ENCODE data around the gene YEATS2.

Gene YEATS2

DNA sequence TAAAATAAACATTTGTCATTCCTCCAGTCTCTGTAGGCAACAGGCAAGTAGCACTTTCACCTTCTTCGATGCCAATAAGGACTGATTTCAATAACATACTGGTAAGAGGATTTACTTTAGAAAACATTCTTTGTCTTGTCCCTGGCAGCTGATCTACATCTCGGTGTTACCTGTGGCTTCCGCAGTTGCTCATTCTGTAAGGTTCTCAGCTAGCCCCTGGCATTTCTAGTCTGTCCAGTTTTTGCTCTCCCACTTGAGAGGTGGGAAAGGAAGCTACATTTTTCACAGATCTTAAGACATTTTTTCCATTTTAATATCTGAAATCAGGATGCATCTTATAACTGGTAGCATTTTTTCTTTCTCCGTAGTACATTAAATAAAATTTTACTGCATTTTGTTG lies 147.5 kb downstream of the YEATS2 start:
- DNase-seq: no peak

DNA sequence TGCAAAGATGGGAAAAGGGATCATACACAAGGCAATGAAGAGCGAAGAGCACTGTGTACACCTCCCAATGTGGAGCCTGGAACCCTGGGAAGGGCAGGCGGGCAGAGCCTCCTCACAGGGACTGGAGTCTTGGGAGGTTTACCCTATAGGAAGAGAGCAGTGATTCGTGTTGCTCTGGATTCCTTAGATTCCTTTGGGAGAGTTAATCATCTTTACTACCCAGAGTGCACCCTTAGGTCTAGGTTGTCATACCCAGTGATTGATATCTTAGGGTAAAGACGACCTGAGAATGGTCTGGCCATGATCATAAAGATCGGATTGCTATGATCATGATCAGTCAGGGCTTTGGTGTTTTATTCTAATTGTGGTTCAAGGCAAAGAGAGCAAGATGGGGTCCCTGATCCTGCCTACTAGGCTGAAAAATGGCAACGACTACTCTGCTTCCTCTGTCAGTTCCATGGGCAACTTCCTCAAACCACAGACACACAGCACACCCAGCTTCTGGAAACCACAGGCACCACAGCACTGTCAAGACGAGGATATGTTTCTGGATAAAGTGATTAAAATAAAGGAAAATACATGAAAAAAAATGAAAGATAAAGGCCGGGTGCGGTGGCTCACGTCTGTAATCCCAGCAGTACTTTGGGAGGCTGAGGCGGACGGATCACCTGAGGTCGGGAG lies 148.2 kb downstream of the YEATS2 start:
- DNase-seq: no peak

DNA sequence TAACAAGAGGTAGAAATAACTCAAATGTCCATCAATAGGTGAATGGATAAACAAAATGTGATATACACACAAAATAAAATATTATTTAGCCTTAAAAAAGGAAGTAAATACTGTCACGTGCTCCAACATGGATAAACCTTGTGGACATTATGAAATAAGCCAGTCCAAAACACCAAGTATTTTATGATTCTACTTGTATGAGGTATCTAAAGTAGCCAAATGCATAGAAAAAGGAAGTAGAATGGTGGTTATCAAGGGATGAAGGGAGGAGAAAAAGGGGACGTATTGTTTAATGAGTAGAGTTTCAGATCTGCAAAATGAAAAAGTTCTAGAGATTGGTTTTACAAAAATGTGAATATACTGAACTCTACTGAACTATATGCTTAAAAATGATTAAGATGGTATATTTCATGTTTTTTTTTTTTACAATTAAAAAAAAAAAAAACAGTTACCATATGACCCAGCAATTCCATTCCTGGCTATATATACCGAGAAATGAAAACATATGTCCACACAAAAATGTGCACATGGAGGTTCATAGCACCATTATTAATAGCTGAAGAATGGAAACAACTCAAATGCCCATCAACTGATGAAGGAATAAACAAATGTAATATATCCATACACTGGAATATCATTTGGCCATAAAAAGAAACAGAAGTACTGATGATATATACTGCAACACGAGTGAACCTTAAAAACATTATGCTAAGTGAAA lies 156.9 kb downstream of the YEATS2 start:
- no peak for DNase-seq

DNA sequence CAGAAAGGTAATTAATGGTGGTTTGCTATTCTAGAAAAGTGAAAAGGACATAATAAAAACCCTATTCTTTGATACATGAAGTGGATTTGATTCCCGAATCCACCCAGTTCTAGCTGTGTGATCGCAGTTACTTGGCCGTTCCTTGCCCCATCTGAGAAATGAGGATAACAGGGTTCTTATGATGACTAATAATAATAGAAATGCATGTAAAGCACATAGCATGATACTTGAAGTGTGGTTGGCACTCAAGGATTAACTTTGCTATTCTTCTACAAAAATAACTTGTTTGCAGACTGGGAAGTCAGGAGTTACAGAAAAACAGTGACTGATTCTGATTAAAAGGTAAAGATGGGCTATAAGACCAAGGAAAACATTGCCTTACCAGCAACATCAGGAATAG lies 160.3 kb downstream of the YEATS2 start:
- DNase-seq: no peak
